ENCODE measurements around the gene RAB18. TPM values are rescaled to one million over a fixed set of nuclear protein-coding genes. Genes with fewer than 3 reads are reported as not detected.

Gene RAB18
- total and polyA plus RNA-seq, 2 donors (not counting 1 experiment from before 2014, with no cell fraction given) = 8.4 to 60.5 TPM

DNA sequence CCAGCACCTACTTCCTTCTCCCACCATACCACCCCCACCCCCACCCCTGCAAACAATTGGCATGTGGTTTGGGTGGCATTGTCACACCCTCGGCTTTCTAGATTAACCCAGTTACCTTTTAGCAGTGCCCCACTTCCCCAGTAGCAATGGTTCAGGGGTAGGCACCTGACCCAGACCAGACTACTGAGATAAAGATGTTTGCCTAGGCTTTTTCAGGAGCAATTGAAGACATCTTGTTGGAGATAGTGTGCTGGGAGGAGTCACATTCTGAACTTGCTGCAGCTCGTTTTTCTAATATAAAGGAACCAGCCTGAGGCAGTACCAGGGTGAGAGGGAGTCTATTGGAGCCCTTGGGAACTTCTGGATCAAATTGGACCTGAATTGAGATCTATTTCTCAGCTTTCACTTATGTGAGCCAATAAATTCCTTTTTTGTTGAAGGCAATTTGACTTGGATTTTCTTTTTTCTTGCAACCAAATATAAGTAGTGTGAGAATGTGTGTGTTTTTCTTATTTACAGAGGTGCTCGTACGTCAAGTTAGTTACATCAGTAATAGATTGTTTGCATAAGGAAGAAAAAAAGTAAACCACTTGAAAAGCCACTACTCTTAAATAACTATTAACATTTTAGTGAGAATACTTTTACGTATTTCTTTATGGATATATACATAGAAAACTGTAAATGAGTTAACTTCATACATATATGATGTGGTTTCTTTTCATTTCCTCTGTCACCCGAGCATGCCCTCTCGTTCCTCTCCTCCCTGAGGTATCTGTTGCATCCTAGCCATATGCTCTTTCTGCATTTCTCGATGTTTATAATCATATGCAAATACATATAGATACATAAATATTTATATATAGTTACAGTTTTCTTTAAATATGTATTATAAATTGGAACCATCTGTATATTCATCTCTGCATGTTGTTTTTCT, 38.0 kb downstream of the RAB18 start:
- DNase-seq (no peak), ATAC-seq (ENCODE audit: low read depth) (no peak)
- Mint-ChIP-seq H3K4me1 (no peaks in the 10 kb centered on the region), H3K27ac (no peak overlapping the region), H3K27me3 (no peaks in the 10 kb centered on the region), H3K4me3 (no peak overlapping the region), H3K9me3 (ENCODE audit: insufficient read depth) (no peaks in the 10 kb centered on the region)
- no peak overlapping the region for H3K4me3 ChIP-seq (ENCODE audit: control extremely low read depth in 1 of 5, extremely low read depth in 1 of 5, insufficient read depth in 1 of 5, low read depth in 2 of 5, low read length in 4 of 5)
- ChIA-PET CTCF (no interaction called here), POLR2A (no interaction called here)
- peaks cover 9 to 30% of the 10 kb centered on the region in 2 experiments for H3K36me3 ChIP-seq (replicated peaks in 1 of 2; ENCODE audit: control extremely low read depth in 1 of 2, control insufficient read depth in 1 of 2, extremely low read depth in 1 of 2, insufficient read depth in 2 of 2, low read length in 1 of 2)
- H3K9me3 ChIP-seq (ENCODE audit: control extremely low read depth in 1 of 3, control insufficient read depth in 2 of 3, insufficient read depth in 1 of 3, low read length in 2 of 3) = no peaks in the 10 kb centered on the region
- whole genome bisulfite sequencing (ENCODE audit: insufficient coverage) = no CpG with 5 or more reads among the region's 8 CpGs
- intact Hi-C loops (cut with micrococcal nuclease) = no loop called here
- H2AFZ ChIP-seq (ENCODE audit: insufficient read depth, low read depth, low read length, poor library complexity, severe bottlenecking) = no peak overlapping the region
- no peak overlapping the region for H3K27ac ChIP-seq (ENCODE audit: low read length in 2 of 2)
- no peaks in the 10 kb centered on the region for H3K27me3 ChIP-seq (replicated peaks in 1 of 4; ENCODE audit: control extremely low read depth in 1 of 4, control insufficient read depth in 3 of 4, insufficient read depth in 4 of 4, low read length in 3 of 4)
- no peak overlapping the region for H3K9ac ChIP-seq (ENCODE audit: low read length)
- TF ChIP-seq EZH2 (IDR thresholded peaks at IDR 0.05; ENCODE audit: borderline replicate concordance, insufficient read depth, low read depth, low read length, poor library complexity, severe bottlenecking) (no peak), CTCF (IDR thresholded peaks at IDR 0.05) (no peak)
- H3K79me2 ChIP-seq (ENCODE audit: control insufficient read depth, insufficient read depth, low read length) = no peaks in the 10 kb centered on the region
- no peaks in the 10 kb centered on the region for H3K4me1 ChIP-seq (ENCODE audit: control insufficient read depth in 2 of 2, insufficient read depth in 2 of 2, low read length in 2 of 2)
- H3K4me2 ChIP-seq (replicated peaks; ENCODE audit: low read depth, low read length, poor library complexity, severe bottlenecking) = no peak overlapping the region
- no peaks in the 10 kb centered on the region for H4K20me1 ChIP-seq (ENCODE audit: control insufficient read depth, insufficient read depth, low read length, poor library complexity, severe bottlenecking)

- no peak overlapping the region for H3K9ac ChIP-seq (ENCODE audit: low read length)
- DNase-seq (no peak), ATAC-seq (ENCODE audit: low read depth) (no peak)
- H4K20me1 ChIP-seq (ENCODE audit: control insufficient read depth, insufficient read depth, low read length, poor library complexity, severe bottlenecking) = no peaks in the 10 kb centered on the region
- no peaks in the 10 kb centered on the region for H3K4me1 ChIP-seq (ENCODE audit: control insufficient read depth in 2 of 2, insufficient read depth in 2 of 2, low read length in 2 of 2)
- H3K9me3 ChIP-seq (ENCODE audit: control extremely low read depth in 1 of 3, control insufficient read depth in 2 of 3, insufficient read depth in 1 of 3, low read length in 2 of 3) = no peaks in the 10 kb centered on the region
- H2AFZ ChIP-seq (ENCODE audit: insufficient read depth, low read depth, low read length, poor library complexity, severe bottlenecking) = no peak overlapping the region
- TF ChIP-seq CTCF (IDR thresholded peaks at IDR 0.05) (no peak), EZH2 (IDR thresholded peaks at IDR 0.05; ENCODE audit: borderline replicate concordance, insufficient read depth, low read depth, low read length, poor library complexity, severe bottlenecking) (no peak)
- Mint-ChIP-seq H3K4me1 (no peaks in the 10 kb centered on the region), H3K9me3 (ENCODE audit: insufficient read depth) (no peaks in the 10 kb centered on the region), H3K4me3 (no peak overlapping the region), H3K27me3 (no peaks in the 10 kb centered on the region), H3K27ac (no peak overlapping the region)
- no peaks in the 10 kb centered on the region for H3K79me2 ChIP-seq (ENCODE audit: control insufficient read depth, insufficient read depth, low read length)
- H3K4me2 ChIP-seq (replicated peaks; ENCODE audit: low read depth, low read length, poor library complexity, severe bottlenecking) = no peak overlapping the region
- H3K36me3 ChIP-seq (replicated peaks in 1 of 2; ENCODE audit: control extremely low read depth in 1 of 2, control insufficient read depth in 1 of 2, extremely low read depth in 1 of 2, insufficient read depth in 2 of 2, low read length in 1 of 2) = peaks cover 9 to 23% of the 10 kb centered on the region in 2 experiments
- intact Hi-C loops (cut with micrococcal nuclease) = no loop called here
- CTCF ChIA-PET = no interaction called here
- POLR2A ChIA-PET = no interaction called here
- H3K27me3 ChIP-seq (replicated peaks in 1 of 4; ENCODE audit: control extremely low read depth in 1 of 4, control insufficient read depth in 3 of 4, insufficient read depth in 4 of 4, low read length in 3 of 4) = no peaks in the 10 kb centered on the region
- H3K4me3 ChIP-seq (ENCODE audit: control extremely low read depth in 1 of 5, extremely low read depth in 1 of 5, insufficient read depth in 1 of 5, low read depth in 2 of 5, low read length in 4 of 5) = no peak overlapping the region
- no peak overlapping the region for H3K27ac ChIP-seq (ENCODE audit: low read length in 2 of 2)
- 100% methylated on average over 1 of the region's 2 CpGs for WGBS (ENCODE audit: insufficient coverage)
These were observed 38.7 kb downstream of the RAB18 start for GRCh38 chr10:27542812-27543211.

Measured in B cell (primary cell).